Measurements from ENCODE around the gene SLIT1. TPM values are rescaled to one million over a fixed set of nuclear protein-coding genes. Genes with fewer than 3 reads are reported as not detected.

SLIT1 gene
- total RNA-seq, 2 experiments from 2014 or later = 0.13 to 1.0 TPM

DNA sequence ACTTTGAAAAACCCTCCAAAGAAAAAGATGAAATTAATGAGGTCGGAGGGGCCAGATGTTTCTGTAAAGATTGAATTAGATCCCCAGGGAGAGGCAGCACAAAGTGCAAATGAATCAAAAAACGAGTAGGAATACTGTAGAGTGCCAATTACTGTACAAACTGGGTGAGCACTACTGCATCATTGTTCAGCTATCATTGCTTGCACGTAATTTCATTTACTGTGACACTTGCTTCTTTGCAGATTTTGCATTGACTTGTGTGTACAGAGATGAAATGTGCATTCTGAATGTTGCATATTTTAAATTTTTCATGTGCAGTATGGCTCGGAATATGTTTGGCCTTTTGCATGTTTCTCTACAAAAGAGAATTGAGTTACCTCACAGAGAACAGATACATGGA, 230.0 kb downstream of the SLIT1 start:
- peaks cover 79% of the 10 kb centered on the region for H3K36me3 ChIP-seq (ENCODE audit: insufficient read depth, low read length)
- H3K27ac ChIP-seq (ENCODE audit: low read depth, low read length, poor library complexity, severe bottlenecking) = no peak overlapping the region
- CTCF ChIA-PET (ENCODE audit: unreplicated experiment) = no interaction called here

DNA sequence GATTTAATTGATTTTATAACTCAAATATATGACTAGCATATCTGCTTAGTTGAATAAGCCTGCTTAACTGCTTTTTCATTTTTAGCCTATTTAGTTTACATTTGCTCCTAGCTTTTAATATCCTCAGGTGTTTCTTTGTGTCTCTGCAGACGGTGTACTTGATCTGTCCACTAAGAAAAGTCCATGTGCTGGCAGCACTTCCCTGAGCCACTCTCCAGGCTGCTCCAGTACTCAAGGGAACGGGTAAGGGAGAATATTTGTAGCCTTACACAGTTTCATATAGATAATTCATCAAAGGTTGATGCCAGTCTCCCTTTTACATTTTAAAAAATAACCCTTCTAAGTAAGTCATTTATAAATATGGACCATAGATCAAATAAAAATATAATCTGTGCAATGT, 233.8 kb downstream of the SLIT1 start:
- CTCF ChIA-PET (ENCODE audit: unreplicated experiment) = no interaction called here
- 0 out of 2 replicates have a peak, but pooled peaks cover 5% of the 10 kb centered on the region for H3K79me2 ChIP-seq (ENCODE audit: insufficient read depth, low read depth, low read length)

More for the DNA sequence above, 230.0 kb downstream of the SLIT1 start:
- TF ChIP-seq, protein P1, sequence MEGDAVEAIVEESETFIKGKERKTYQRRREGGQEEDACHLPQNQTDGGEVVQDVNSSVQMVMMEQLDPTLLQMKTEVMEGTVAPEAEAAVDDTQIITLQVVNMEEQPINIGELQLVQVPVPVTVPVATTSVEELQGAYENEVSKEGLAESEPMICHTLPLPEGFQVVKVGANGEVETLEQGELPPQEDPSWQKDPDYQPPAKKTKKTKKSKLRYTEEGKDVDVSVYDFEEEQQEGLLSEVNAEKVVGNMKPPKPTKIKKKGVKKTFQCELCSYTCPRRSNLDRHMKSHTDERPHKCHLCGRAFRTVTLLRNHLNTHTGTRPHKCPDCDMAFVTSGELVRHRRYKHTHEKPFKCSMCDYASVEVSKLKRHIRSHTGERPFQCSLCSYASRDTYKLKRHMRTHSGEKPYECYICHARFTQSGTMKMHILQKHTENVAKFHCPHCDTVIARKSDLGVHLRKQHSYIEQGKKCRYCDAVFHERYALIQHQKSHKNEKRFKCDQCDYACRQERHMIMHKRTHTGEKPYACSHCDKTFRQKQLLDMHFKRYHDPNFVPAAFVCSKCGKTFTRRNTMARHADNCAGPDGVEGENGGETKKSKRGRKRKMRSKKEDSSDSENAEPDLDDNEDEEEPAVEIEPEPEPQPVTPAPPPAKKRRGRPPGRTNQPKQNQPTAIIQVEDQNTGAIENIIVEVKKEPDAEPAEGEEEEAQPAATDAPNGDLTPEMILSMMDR (conservative IDR thresholded peaks at IDR 0.05; ENCODE audit: low read length) = no peak
- no peak for TF ChIP-seq EZH2phosphoT487 (IDR thresholded peaks at IDR 0.05; ENCODE audit: borderline replicate concordance, low read depth, low read length)
- no peak overlapping the region for H2AFZ ChIP-seq (ENCODE audit: low read length)
- POLR2A ChIA-PET = interaction anchor here (1.8 kb wide), 1 partner anchor 13 kb away, joined by 6 read pairs; no protein-coding TSS in a partner anchor
- intact Hi-C loops (cut with micrococcal nuclease; ENCODE audit: unreplicated experiment) = no loop called here
- H3K4me1 ChIP-seq (ENCODE audit: insufficient read depth, low read length, poor library complexity, severe bottlenecking) = no peaks in the 10 kb centered on the region
- H3K4me3 ChIP-seq (ENCODE audit: low read depth, low read length, poor library complexity, severe bottlenecking) = no peak overlapping the region
- H3K79me2 ChIP-seq (ENCODE audit: insufficient read depth, low read depth, low read length) = 0 out of 2 replicates have a peak, but pooled peaks cover 5% of the 10 kb centered on the region
- BruUV-seq (replicated peaks) = no TSS peak
- H3K9me2 ChIP-seq (ENCODE audit: insufficient read depth, low read length) = no peaks in the 10 kb centered on the region
- no peaks in the 10 kb centered on the region for H3K9me3 ChIP-seq (ENCODE audit: low read length)
- H4K20me1 ChIP-seq (ENCODE audit: insufficient read depth, low read length) = no peaks in the 10 kb centered on the region
- H3K4me2 ChIP-seq (ENCODE audit: low read length) = no peak overlapping the region
- DNase-seq (ENCODE audit: low spot score) = no peak

DNA sequence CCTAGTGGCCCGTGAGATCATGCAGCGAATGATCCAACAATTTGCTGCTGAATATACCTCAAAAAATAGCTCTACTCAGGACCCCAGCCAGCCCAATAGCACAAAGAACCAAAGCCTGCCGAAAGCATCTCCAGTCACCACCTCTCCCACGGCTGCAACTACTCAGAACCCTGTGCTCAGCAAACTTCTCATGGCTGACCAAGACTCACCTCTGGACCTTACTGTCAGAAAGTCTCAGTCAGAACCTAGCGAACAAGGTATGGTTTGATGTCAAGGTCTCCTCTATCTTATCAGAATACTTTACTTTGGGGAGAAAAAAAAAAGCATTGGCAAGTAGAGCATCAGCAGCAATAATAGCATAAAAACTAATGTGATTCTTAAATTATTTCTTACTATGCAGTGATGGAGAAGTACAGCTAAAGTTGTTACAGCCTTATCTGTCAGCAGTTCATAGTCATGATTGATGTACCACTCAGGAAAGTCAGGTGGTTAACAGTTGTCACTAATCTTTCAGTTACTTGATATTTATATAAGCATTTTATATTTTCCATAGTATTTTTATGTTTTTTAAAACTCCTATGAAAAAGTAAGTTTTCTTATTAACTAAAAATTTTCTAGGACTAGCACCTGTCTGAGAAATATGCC, 236.6 kb downstream of the SLIT1 start:
- intact Hi-C loops (cut with micrococcal nuclease; ENCODE audit: unreplicated experiment) = no loop called here
- 0 out of 2 replicates have a peak, but pooled peaks cover 7% of the 10 kb centered on the region for H3K79me2 ChIP-seq (ENCODE audit: insufficient read depth, low read depth, low read length)
- H3K9me2 ChIP-seq (ENCODE audit: insufficient read depth, low read length) = no peaks in the 10 kb centered on the region
- peaks cover 54% of the 10 kb centered on the region for H3K36me3 ChIP-seq (ENCODE audit: insufficient read depth, low read length)
- H2AFZ ChIP-seq (ENCODE audit: low read length) = no peak overlapping the region
- POLR2A ChIA-PET = no interaction called here
- no peak for DNase-seq (ENCODE audit: low spot score)
- no peaks in the 10 kb centered on the region for H4K20me1 ChIP-seq (ENCODE audit: insufficient read depth, low read length)
- no TSS peak for BruUV-seq (replicated peaks)
- H3K4me3 ChIP-seq (ENCODE audit: low read depth, low read length, poor library complexity, severe bottlenecking) = no peak overlapping the region
- no peaks in the 10 kb centered on the region for H3K9me3 ChIP-seq (ENCODE audit: low read length)
- CTCF ChIA-PET (ENCODE audit: unreplicated experiment) = no interaction called here
- H3K4me2 ChIP-seq (ENCODE audit: low read length) = no peak overlapping the region
- H3K4me1 ChIP-seq (ENCODE audit: insufficient read depth, low read length, poor library complexity, severe bottlenecking) = no peaks in the 10 kb centered on the region
- no peak overlapping the region for H3K27ac ChIP-seq (ENCODE audit: low read depth, low read length, poor library complexity, severe bottlenecking)
- TF ChIP-seq EZH2phosphoT487 (IDR thresholded peaks at IDR 0.05; ENCODE audit: borderline replicate concordance, low read depth, low read length) = no peak
- TF ChIP-seq, protein P1 (conservative IDR thresholded peaks at IDR 0.05; ENCODE audit: low read length) = no peak

More for the DNA sequence above, 233.8 kb downstream of the SLIT1 start:
- Histone ChIP-seq H4K20me1 (ENCODE audit: insufficient read depth, low read length) (no peaks in the 10 kb centered on the region), H3K27ac (ENCODE audit: low read depth, low read length, poor library complexity, severe bottlenecking) (no peak overlapping the region), H3K9me3 (ENCODE audit: low read length) (no peaks in the 10 kb centered on the region), H3K4me3 (ENCODE audit: low read depth, low read length, poor library complexity, severe bottlenecking) (no peak overlapping the region), H3K4me1 (ENCODE audit: insufficient read depth, low read length, poor library complexity, severe bottlenecking) (no peaks in the 10 kb centered on the region), H3K9me2 (ENCODE audit: insufficient read depth, low read length) (no peaks in the 10 kb centered on the region), H3K4me2 (ENCODE audit: low read length) (no peak overlapping the region), H2AFZ (ENCODE audit: low read length) (no peak overlapping the region), H3K36me3 (ENCODE audit: insufficient read depth, low read length) (peaks cover 77% of the 10 kb centered on the region)
- POLR2A ChIA-PET = no interaction called here
- intact Hi-C loops (cut with micrococcal nuclease; ENCODE audit: unreplicated experiment) = no loop called here
- no peak for DNase-seq (ENCODE audit: low spot score)
- TF ChIP-seq EZH2phosphoT487 (IDR thresholded peaks at IDR 0.05; ENCODE audit: borderline replicate concordance, low read depth, low read length) = no peak
- TF ChIP-seq, protein P1 (conservative IDR thresholded peaks at IDR 0.05; ENCODE audit: low read length) = no peak
- no TSS peak for BruUV-seq (replicated peaks)
